Esophagus squamous epithelium (tissue), 4 donors: ENCODE measurements around the gene MRPL30.

ENCODE experiments used
- CTCF ChIP-seq, 6 experiments: fragments of 450-650 bp in 4 of 6; fragments of 200-600 bp in 2 of 6; sonication (generic) in 2 of 6; IDR thresholded peaks; one replicate each; pipeline ENCODE4 v1.5.1; 2016 to 2019; ENCODE audit warnings: antibody characterized with exemption in 6 of 6, mild to moderate bottlenecking in 4 of 6, moderate library complexity in 4 of 6
- POLR2A ChIP-seq, 4 donors: fragments of 450-650 bp; IDR thresholded peaks; one replicate each; pipeline ENCODE4 v1.6.1; 2017; ENCODE audit warnings: antibody characterized with exemption in 4 of 4, mild to moderate bottlenecking in 4 of 4, moderate library complexity in 3 of 4

DNA sequence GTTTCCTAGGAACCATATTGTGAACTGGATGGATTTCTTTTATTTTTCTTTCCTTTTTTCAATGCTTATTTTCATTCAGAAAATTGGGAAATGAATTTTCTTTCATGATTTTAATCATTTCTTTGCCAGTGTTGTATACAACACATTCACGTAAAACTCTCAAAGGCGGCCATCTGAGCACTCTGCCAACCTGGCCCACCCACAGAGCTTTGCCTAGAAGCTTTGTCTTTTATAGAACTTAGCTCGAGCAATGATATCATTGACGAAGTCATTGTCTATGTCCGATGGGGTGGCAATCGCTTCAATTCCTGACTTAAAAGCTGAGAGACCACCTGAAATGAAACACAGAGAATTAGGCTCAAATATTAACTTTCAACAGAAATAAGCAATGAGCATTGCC is 61.2 kb downstream of the MRPL30 start:
- no peak for TF ChIP-seq CTCF (IDR thresholded peaks at IDR 0.05)
- no peak for TF ChIP-seq POLR2A (IDR thresholded peaks at IDR 0.05)
